C4-2B (cell line): ENCODE results near the gene SNX20.

Experiments used
- H3K27ac ChIP-seq: fragments of 450-650 bp; 2 replicates; pipeline ENCODE4 v1.5.1; 2017
- ZFX ChIP-seq: fragments of 450-650 bp; IDR thresholded peaks from 2 replicates; pipeline ENCODE4 v1.6.1; 2017
- TF ChIP-seq, protein P1 (sequence below): fragments of 450-650 bp; conservative IDR thresholded peaks from 2 replicates; pipeline ENCODE4 v1.5.1; 2017; ENCODE audit warnings: mild to moderate bottlenecking

The SNX20 gene

GRCh38 chr16:50622029-50622428, 59.1 kb downstream of the SNX20 start:
- no peak for TF ChIP-seq ZFX
- TF ChIP-seq, protein P1, sequence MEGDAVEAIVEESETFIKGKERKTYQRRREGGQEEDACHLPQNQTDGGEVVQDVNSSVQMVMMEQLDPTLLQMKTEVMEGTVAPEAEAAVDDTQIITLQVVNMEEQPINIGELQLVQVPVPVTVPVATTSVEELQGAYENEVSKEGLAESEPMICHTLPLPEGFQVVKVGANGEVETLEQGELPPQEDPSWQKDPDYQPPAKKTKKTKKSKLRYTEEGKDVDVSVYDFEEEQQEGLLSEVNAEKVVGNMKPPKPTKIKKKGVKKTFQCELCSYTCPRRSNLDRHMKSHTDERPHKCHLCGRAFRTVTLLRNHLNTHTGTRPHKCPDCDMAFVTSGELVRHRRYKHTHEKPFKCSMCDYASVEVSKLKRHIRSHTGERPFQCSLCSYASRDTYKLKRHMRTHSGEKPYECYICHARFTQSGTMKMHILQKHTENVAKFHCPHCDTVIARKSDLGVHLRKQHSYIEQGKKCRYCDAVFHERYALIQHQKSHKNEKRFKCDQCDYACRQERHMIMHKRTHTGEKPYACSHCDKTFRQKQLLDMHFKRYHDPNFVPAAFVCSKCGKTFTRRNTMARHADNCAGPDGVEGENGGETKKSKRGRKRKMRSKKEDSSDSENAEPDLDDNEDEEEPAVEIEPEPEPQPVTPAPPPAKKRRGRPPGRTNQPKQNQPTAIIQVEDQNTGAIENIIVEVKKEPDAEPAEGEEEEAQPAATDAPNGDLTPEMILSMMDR: no peak
- H3K27ac ChIP-seq: no peak overlapping the region
